GM12892 (cell line): ENCODE measurements around the gene OR10A3.

Experiments
- POLR2A ChIP-seq: IDR thresholded peaks from 2 replicates; pipeline ENCODE4 v1.6.1; 2011; ENCODE audit warnings: low read depth, low read length, control low read depth
- POLR2AphosphoS5 ChIP-seq: IDR thresholded peaks from 2 replicates; pipeline ENCODE4 v1.6.1; 2011; ENCODE audit warnings: low read depth, low read length, control low read depth

- TF ChIP-seq POLR2A (no peak), POLR2AphosphoS5 (no peak)
Observed at GRCh38 chr11:7905549-7905948, 36.0 kb downstream of the OR10A3 start.
